OCI-LY3 (cell line): Measurements from ENCODE around the gene ULK1.

Experiments
- CTCF ChIP-seq: fragments of 200-600, 300-600 bp; sonication (generic); IDR thresholded peaks from 2 replicates; pipeline ENCODE4 v1.5.1; 2014; ENCODE audit warnings: antibody characterized with exemption, low read length, low read depth
- EZH2phosphoT487 ChIP-seq: fragments of 200-600 bp; shearing (Covaris generic); IDR thresholded peaks from 2 replicates; pipeline ENCODE4 v1.6.1; 2018; ENCODE audit warnings: antibody characterized with exemption, mixed run types, low read depth

GRCh38 chr12:131920902-131921840 is 26.7 kb downstream of the ULK1 start:
- no peak for TF ChIP-seq CTCF
- TF ChIP-seq EZH2phosphoT487 = no peak
